ENCODE data around the gene DPP7.

The DPP7 gene

GRCh38 chr9:137110911-137111787 lies 3.4 kb downstream of the DPP7 start:
- no peak for DNase-seq

DNA sequence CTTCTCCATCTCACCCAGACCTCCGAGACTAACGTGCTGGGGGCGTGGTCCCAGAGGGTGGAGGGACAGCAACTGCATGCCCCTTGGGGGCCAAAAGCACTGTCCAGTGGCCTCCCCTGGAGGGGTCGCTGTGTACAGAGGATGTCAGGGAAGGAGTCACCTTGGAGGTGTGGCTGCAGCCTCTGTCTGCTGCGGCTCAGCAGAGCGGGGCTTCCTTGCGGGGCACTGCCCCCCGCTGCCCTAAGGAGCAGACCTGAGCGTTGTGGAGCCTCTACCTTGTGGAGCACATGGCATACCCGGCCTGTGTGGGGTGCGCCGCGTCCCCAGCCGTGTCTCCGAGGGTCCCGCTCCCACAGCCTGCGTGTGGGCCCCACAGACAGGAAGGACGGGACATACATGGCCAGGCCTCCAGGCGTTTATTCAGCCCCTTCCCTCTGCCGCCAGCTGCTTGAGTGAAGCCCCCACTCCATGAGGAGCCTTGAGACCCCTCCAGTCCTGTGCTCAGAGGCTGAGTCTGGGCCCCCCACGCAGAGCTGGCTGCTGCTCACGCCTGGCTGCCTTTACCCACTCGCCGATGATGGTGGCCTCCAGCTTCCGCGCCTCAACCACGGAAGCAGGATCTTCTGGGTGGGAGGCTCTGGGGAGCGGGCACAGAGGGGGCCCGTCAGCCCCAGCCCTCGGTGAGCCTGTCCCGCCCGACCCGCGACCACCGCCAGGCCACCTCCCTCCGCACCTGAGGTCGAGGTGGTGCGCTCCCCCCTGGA lies 4.2 kb downstream of the DPP7 start:
- no peak for DNase-seq

- DNase-seq: no peak
Measured at GRCh38 chr9:137109250-137110146, 5.0 kb downstream of the DPP7 start.

GRCh38 chr9:137108608-137109249 lies 5.8 kb downstream of the DPP7 start:
- DNase-seq: no peak

DNA sequence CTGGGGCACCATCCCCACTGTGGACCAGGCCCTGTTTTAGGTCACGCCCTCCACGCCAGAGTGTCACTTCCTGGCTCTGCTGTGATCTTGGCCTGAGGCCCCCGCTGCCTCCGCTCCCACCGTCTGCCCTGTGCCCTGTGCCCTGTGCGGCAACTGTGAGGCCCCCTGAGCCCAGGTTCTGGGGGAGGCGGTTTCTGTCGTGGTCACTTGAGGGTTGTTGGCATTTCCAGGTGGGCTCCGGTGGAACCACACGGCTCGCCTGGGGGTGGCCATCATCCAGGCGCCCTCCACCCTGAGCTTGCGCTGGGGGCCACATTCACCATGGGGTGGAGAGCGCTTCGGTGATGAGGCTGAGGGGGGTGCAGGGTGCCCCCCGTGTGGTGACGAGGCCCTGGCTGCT lies 6.6 kb downstream of the DPP7 start:
- no peak for DNase-seq

- DNase-seq: no peak
Measured at GRCh38 chr9:137107312-137107921, 7.1 kb downstream of the DPP7 start.

DNA sequence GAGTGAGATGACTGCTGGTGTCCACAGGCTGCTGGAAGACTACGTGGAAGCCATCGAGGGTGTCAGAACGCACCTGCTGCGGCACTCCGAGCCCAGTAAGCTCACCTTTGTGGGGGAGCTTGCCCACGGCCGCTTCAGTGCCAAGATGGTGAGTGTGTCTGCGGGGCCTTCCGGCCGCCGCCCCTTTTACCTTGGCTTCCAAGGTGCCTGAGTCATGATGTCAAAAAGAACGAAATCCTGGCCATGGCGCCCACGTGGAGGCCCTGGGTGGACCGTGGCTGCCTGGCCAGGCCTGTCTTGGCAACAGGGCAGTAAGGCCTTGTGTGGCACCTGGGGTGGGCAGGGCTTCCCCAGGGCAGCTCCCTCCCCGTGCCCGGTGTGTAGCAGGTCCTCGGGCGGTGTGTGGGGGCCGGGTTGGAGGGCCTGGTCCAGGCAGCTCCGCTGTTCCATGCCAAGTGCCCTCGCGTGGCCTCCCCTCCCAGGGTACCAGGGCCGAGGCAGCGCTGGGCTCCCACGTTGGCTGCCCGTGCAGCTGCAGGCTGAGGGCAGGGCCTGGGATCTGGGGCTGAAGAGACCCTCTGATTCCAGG lies 7.8 kb downstream of the DPP7 start:
- no peak for DNase-seq

- no peak for DNase-seq
Measured at GRCh38 chr9:137105814-137106661, 8.5 kb downstream of the DPP7 start.

DNA sequence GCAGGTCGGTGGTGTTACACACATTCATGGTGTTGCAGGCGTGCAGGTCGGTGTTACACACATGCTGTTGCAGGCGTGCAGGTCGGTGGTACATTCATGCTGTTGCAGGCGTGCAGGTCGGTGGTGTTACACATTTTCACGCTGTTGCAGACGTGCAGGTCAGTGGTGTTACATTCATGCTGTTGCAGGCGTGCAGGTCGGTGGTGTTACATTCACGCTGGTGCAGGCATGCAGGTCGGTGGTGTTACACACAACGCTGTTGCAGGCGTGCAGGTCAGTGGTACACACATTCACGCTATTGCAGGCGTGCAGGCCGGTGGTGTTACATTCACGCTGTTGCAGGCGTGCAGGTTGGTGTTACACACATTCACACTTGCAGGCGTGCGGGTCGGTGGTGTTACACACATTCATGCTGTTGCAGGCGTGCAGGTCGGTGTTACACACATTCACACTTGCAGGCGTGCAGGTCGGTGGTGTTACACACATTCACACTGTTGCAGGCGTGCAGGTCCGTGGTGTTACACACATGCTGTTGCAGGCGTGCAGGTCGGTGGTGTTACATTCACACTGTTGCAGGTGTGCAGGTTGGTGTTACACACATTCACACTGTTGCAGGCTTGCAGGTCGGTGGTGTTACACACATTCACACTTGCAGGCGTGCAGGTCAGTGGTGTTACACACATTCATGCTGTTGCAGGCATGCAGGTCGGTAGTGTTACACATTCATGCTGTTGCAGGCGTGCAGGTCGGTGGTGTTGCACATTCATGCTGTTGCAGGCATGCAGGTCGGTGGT lies 11.1 kb downstream of the DPP7 start:
- no peak for DNase-seq

- no peak for DNase-seq
Measured at GRCh38 chr9:137099231-137099630, 15.3 kb downstream of the DPP7 start.

DNA sequence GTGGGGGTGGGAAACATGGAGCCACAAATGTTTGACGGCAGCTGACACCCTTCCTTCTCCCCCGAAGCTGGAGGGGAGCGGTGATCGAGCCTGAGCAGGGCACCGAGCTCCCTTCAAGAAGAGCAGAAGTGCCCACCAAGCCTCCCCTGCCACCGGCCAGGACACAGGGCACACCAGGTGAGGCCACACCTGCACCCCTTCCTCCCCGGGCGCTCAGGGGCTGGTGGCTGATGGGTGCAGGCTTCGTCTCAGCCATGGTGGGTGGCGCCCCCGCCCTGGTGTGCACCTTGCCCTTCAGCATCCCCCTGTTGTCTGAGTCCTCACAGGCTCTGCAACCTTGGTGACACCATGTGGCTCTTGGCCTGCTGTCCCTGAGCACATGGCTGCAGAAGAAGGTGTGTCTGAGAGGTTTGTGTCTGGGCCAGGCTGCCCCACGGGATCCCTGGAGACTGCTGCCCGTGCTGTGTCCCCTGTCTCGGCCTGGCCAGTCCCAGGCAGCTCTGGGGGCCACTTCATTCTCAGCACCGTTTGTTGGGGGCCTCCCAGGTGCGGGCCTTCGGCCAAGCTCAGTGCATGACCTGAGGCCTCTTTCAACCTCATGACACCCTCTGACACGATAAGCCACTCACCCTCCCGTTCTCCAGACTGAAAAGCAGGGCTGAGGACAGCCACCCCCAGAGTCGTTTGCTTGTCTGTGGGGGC lies 16.6 kb downstream of the DPP7 start:
- DNase-seq: no peak

DNA sequence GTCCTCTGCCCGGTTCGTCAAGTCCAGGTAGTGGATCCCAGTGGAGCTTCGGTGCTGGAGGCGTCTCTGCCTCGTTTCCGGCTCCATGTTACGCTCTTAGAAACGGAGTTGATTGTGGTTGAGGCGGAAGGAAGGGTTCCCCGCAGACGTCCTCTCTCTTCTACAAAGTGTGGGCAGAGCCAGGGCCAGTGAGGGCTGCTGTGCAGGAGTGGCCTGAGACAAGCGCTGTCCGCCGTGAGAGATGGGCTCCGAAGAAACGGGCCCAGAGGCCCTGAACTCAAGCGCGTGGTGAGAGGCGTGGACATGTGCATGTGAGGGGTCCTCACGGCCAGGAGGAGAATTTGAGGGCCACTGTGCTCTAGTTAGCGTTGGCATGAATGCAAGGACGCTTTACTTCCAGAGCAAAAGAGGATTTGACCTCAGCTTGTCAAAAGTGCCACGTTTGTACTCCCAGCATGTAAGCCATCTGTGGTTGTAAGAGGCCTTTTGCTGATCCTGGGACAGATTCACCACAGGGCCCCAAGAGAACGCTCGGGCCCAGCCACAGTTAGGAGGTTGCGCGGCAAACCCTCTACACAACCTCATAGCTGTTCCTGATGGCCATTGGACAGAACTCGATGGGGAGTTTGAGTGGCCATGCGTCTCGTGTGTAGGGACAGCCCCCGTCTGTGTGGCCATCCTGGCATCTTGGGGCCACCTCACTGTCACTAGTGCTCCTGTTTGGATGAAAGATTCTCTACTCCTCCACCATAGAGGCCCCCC lies 17.6 kb downstream of the DPP7 start:
- no peak for DNase-seq

GRCh38 chr9:137095664-137096517 lies 18.6 kb downstream of the DPP7 start:
- DNase-seq: no peak

DNA sequence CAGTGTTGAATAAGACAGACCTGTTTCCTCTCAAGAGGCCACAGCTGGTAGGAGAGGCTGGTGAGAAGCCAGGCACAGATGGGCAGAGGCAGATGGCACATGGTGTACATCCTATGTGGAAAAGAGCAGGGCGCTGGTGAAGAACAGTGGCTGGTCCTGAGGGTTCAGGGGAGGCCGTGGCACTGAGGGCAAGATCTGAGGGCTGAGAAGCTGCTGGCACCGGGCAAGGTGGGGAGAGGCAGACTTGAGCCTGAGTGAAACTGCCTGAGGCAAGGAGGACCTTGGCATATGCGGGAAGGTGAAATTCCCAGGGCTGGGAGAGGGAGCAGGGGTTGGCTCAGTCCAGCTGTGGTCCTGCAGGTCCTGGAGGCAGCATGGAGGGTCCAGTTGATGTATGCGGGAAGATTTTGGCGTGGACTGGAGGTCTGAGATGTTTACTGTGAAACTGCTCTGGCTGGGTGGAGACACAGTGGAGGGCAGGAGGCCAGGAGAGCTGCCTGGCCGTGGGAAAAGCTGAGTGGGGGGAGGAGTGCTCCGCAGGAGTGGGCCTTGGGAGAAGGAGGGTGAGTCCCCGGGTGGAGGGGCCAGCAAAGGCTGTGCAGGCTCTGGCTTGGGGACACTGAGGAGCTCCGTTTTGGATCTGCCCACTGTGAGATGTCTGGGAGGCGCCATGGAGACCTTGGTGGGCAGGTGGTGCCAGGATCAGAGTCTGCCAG lies 25.1 kb downstream of the DPP7 start:
- DNase-seq: no peak

DNA sequence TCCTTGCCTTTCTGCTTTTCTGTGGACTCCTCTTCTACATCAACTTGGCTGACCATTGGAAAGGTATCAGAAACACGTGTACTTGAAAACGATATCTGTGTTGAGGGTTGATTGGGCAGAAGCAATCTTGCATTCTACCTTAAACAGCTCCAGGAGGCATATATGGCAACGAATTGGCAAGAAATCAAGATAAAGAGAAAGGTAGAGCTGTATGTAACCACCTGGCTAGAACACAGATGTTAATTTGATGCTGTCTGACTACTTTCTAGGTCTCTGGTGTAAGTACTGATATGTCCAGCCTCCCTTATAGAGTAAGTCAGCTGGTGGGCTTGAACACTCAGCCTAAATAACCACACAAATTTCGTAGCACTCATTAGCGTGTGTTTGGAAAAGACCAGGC lies 26.4 kb downstream of the DPP7 start:
- DNase-seq: no peak

DNA sequence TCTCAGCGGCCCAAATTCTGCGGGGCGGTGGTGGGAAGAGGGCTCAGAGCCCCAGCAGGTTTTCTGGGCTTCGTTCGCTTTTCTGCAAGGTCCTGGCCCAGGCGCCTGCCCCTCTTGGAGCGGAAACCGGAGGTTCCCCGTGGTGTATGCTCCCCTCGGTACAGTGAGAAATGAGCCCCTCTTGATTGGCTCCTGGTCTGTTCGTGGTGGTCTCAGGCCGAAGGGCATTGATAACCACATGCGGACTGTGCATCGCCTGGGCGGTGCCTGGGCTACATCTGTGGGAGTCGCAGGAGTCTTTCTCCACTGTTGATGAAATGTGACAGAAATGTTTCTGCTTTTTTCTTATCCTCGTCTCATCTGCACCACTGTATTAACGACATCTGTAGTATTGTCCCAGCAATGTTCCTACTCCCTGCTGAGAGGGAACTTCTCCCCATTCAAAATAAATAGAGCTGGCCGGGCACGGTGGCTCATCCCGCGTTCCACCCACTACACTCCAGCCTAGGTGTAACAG lies 27.1 kb downstream of the DPP7 start:
- DNase-seq: peak in 1 of 2 experiments; percentile 9

All from AML-193 (cell line).